HepG2 (cell line): ENCODE results near the gene CREBBP. TPM values are rescaled to one million over a fixed set of nuclear protein-coding genes. Genes with fewer than 3 reads are reported as not detected.

ENCODE experiments used
- FIP1L1 ChIP-seq: fragments of 200-400 bp; formaldehyde crosslinking; IDR thresholded peaks from 2 replicates; pipeline ENCODE4 v1.6.1; 2018; ENCODE audit warnings: low read depth, mild to moderate bottlenecking, low read length, moderate library complexity, borderline replicate concordance; ENCODE audit not compliant: insufficient read depth
- FOXC1 ChIP-seq: sonication (generic); formaldehyde crosslinking; IDR thresholded peaks from 2 replicates; pipeline ENCODE4 v1.8.0; 2022; ENCODE audit warnings: mild to moderate bottlenecking, missing genetic modification reagents, borderline replicate concordance
- KDM4B ChIP-seq: sonication (generic); formaldehyde crosslinking; IDR thresholded peaks from 2 replicates; pipeline ENCODE4 v1.4.0; 2020; ENCODE audit warnings: missing genetic modification reagents
- NFIC ChIP-seq: IDR thresholded peaks from 2 replicates; pipeline ENCODE4 v1.6.1; 2012; ENCODE audit warnings: mild to moderate bottlenecking, low read length, inconsistent platforms
- PPARG ChIP-seq: conservative IDR thresholded peaks from 2 replicates; pipeline ENCODE4 v1.6.1; 2016; ENCODE audit warnings: missing biosample characterization, missing genetic modification reagents
- RXRA ChIP-seq: sonication (generic); formaldehyde crosslinking; IDR thresholded peaks from 2 replicates; pipeline ENCODE4 v1.5.1; 2020; ENCODE audit warnings: missing genetic modification reagents
- SALL1 ChIP-seq: sonication (generic); formaldehyde crosslinking; IDR thresholded peaks from 2 replicates; pipeline ENCODE4 v1.8.0; 2022; ENCODE audit warnings: mild to moderate bottlenecking, missing genetic modification reagents
- STAG1 ChIP-seq: sonication (generic); formaldehyde crosslinking; IDR thresholded peaks from 2 replicates; pipeline ENCODE4 v1.4.0; 2020; ENCODE audit warnings: missing genetic modification reagents
- TBX3 ChIP-seq: fragments of 450-650 bp; IDR thresholded peaks from 2 replicates; pipeline ENCODE4 v1.6.1; 2017; ENCODE audit warnings: antibody characterized with exemption, mild to moderate bottlenecking, inconsistent platforms, borderline replicate concordance
- ZBTB38 ChIP-seq: sonication (generic); formaldehyde crosslinking; IDR thresholded peaks from 2 replicates; pipeline ENCODE4 v1.5.1; 2020; ENCODE audit warnings: mild to moderate bottlenecking, missing genetic modification reagents
- ZBTB42 ChIP-seq: sonication (generic); formaldehyde crosslinking; IDR thresholded peaks from 2 replicates; pipeline ENCODE4 v1.5.0; 2020; ENCODE audit warnings: mild to moderate bottlenecking, missing genetic modification reagents
- ZFY ChIP-seq: sonication (generic); formaldehyde crosslinking; IDR thresholded peaks from 2 replicates; pipeline ENCODE4 v1.4.0; 2020; ENCODE audit warnings: missing genetic modification reagents
- ZNF12 ChIP-seq: sonication (generic); formaldehyde crosslinking; IDR thresholded peaks from 2 replicates; pipeline ENCODE4 v1.5.0; 2020; ENCODE audit warnings: missing genetic modification reagents
- ZNF124 ChIP-seq: sonication (generic); formaldehyde crosslinking; IDR thresholded peaks from 2 replicates; pipeline ENCODE4 v1.4.0; 2020; ENCODE audit warnings: missing genetic modification reagents
- polyA plus RNA-seq, 8 experiments: library from polyadenylated mRNA; depleted of rRNA in 3 of 8; stranded (reverse) in 7 of 8; unstranded in 1 of 8; fragments of >200 nt; fragmentation: Illumina TruSeq in 4 of 8; extraction: Trizol in 4 of 8; gene quantifications; 2 replicates each; pipeline versions ENCODE4 v1.2.1 to v1.2.3, GENCODE V29; 2011 to 2016; ENCODE audit warnings: low read depth in 4 of 8, missing spikeins in 1 of 8, mixed read lengths in 1 of 8; ENCODE audit not compliant: insufficient read depth in 1 of 8
- total RNA-seq, 5 experiments: library from RNA; depleted of rRNA; stranded (reverse); fragments of >200 nt; fragmentation: Illumina TruSeq; extraction: Trizol; gene quantifications; 2 replicates each; pipeline ENCODE4 v1.2.3, GENCODE V29; 2016; ENCODE audit warnings: low read depth in 1 of 5
- TF ChIP-seq, protein P1 (sequence below): IDR thresholded peaks from 2 replicates; pipeline ENCODE4 v1.6.1; 2016; ENCODE audit warnings: mild to moderate bottlenecking
- TF ChIP-seq, protein P2 (sequence below): sonication (generic); formaldehyde crosslinking; conservative IDR thresholded peaks from 2 replicates; pipeline ENCODE4 v1.4.0; 2020; ENCODE audit warnings: missing genetic modification reagents
- TF ChIP-seq, protein P3 (sequence below): sonication (generic); formaldehyde crosslinking; IDR thresholded peaks from 2 replicates; pipeline ENCODE4 v1.4.0; 2020; ENCODE audit warnings: missing genetic modification reagents
- TF ChIP-seq, protein P4 (sequence below): sonication (generic); formaldehyde crosslinking; IDR thresholded peaks from 2 replicates; pipeline ENCODE4 v1.8.1; 2023; ENCODE audit warnings: mild to moderate bottlenecking, missing genetic modification reagents
- TF ChIP-seq, protein P5 (sequence below): fragments of 450-650 bp; IDR thresholded peaks from 2 replicates; pipeline ENCODE4 v1.6.1; 2017; ENCODE audit warnings: mild to moderate bottlenecking
- TF ChIP-seq, protein P6 (sequence below): sonication (generic); formaldehyde crosslinking; IDR thresholded peaks from 2 replicates; pipeline ENCODE4 v1.9.0; 2022; ENCODE audit warnings: low read depth, missing genetic modification reagents

Gene CREBBP
- total and polyA plus RNA-seq, 2 of the 13 experiments (the other 11 are each of a cell fraction or from before 2014, with no cell fraction given) = 5.3 to 10.4 TPM

DNA sequence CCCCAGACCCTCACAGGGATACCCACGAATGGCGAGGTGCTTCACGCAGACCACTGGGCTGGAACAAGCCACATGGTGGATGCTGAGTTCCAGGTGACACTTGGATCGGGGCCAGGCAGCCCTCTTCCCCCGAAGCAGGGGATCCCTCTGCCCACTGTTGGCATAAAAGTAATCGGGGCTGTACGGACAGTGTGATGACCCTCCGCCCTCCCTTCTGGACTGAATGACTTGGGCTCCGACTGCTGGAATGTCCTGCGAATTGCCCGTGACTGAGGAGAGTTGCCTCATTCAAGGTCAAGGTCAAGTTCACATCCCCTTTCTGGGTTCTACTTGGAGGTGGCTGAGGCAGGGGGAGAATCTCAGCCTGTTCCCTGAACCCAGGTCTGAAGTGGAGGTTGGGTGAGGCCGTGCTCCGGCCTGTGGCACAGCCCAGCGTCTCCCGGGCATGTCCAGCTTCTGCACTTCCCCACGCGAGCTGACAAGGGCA is 28.5 kb upstream of the CREBBP start (continued):
- TF ChIP-seq, protein P1, sequence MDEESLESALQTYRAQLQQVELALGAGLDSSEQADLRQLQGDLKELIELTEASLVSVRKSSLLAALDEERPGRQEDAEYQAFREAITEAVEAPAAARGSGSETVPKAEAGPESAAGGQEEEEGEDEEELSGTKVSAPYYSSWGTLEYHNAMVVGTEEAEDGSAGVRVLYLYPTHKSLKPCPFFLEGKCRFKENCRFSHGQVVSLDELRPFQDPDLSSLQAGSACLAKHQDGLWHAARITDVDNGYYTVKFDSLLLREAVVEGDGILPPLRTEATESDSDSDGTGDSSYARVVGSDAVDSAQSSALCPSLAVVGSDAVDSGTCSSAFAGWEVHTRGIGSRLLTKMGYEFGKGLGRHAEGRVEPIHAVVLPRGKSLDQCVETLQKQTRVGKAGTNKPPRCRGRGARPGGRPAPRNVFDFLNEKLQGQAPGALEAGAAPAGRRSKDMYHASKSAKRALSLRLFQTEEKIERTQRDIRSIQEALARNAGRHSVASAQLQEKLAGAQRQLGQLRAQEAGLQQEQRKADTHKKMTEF (CRISPR knock-in tag) = no peak
- TF ChIP-seq RXRA (peak; percentile 83; the same call in 1 of the 2 replicates), NFIC (no peak), ZBTB42 (no peak), ZNF12 (no peak), ZNF124 (CRISPR knock-in tag) (no peak), ZBTB38 (no peak), STAG1 (CRISPR knock-in tag) (peak; percentile 66), TBX3 (no peak), ZFY (CRISPR knock-in tag) (no peak), FOXC1 (CRISPR knock-in tag) (no peak), PPARG (no peak), SALL1 (0 out of 2 replicates have a peak, but pooled peaks have one; percentile 26), KDM4B (no peak), FIP1L1 (no peak)
- TF ChIP-seq, protein P2, sequence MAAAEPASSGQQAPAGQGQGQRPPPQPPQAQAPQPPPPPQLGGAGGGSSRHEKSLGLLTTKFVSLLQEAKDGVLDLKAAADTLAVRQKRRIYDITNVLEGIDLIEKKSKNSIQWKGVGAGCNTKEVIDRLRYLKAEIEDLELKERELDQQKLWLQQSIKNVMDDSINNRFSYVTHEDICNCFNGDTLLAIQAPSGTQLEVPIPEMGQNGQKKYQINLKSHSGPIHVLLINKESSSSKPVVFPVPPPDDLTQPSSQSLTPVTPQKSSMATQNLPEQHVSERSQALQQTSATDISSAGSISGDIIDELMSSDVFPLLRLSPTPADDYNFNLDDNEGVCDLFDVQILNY (CRISPR knock-in tag) = no peak
- TF ChIP-seq, protein P3, sequence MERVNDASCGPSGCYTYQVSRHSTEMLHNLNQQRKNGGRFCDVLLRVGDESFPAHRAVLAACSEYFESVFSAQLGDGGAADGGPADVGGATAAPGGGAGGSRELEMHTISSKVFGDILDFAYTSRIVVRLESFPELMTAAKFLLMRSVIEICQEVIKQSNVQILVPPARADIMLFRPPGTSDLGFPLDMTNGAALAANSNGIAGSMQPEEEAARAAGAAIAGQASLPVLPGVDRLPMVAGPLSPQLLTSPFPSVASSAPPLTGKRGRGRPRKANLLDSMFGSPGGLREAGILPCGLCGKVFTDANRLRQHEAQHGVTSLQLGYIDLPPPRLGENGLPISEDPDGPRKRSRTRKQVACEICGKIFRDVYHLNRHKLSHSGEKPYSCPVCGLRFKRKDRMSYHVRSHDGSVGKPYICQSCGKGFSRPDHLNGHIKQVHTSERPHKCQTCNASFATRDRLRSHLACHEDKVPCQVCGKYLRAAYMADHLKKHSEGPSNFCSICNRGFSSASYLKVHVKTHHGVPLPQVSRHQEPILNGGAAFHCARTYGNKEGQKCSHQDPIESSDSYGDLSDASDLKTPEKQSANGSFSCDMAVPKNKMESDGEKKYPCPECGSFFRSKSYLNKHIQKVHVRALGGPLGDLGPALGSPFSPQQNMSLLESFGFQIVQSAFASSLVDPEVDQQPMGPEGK (CRISPR knock-in tag) = 0 out of 2 replicates have a peak, but pooled peaks have one; percentile 17
- TF ChIP-seq, protein P4, sequence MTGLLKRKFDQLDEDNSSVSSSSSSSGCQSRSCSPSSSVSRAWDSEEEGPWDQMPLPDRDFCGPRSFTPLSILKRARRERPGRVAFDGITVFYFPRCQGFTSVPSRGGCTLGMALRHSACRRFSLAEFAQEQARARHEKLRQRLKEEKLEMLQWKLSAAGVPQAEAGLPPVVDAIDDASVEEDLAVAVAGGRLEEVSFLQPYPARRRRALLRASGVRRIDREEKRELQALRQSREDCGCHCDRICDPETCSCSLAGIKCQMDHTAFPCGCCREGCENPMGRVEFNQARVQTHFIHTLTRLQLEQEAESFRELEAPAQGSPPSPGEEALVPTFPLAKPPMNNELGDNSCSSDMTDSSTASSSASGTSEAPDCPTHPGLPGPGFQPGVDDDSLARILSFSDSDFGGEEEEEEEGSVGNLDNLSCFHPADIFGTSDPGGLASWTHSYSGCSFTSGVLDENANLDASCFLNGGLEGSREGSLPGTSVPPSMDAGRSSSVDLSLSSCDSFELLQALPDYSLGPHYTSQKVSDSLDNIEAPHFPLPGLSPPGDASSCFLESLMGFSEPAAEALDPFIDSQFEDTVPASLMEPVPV (CRISPR knock-in tag) = no peak
- TF ChIP-seq, protein P5, sequence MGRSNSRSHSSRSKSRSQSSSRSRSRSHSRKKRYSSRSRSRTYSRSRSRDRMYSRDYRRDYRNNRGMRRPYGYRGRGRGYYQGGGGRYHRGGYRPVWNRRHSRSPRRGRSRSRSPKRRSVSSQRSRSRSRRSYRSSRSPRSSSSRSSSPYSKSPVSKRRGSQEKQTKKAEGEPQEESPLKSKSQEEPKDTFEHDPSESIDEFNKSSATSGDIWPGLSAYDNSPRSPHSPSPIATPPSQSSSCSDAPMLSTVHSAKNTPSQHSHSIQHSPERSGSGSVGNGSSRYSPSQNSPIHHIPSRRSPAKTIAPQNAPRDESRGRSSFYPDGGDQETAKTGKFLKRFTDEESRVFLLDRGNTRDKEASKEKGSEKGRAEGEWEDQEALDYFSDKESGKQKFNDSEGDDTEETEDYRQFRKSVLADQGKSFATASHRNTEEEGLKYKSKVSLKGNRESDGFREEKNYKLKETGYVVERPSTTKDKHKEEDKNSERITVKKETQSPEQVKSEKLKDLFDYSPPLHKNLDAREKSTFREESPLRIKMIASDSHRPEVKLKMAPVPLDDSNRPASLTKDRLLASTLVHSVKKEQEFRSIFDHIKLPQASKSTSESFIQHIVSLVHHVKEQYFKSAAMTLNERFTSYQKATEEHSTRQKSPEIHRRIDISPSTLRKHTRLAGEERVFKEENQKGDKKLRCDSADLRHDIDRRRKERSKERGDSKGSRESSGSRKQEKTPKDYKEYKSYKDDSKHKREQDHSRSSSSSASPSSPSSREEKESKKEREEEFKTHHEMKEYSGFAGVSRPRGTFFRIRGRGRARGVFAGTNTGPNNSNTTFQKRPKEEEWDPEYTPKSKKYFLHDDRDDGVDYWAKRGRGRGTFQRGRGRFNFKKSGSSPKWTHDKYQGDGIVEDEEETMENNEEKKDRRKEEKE = no peak
- TF ChIP-seq, protein P6, sequence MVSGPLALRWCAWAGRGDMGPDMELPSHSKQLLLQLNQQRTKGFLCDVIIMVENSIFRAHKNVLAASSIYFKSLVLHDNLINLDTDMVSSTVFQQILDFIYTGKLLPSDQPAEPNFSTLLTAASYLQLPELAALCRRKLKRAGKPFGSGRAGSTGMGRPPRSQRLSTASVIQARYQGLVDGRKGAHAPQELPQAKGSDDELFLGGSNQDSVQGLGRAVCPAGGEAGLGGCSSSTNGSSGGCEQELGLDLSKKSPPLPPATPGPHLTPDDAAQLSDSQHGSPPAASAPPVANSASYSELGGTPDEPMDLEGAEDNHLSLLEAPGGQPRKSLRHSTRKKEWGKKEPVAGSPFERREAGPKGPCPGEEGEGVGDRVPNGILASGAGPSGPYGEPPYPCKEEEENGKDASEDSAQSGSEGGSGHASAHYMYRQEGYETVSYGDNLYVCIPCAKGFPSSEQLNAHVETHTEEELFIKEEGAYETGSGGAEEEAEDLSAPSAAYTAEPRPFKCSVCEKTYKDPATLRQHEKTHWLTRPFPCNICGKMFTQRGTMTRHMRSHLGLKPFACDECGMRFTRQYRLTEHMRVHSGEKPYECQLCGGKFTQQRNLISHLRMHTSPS = no peak
